SK-N-SH (cell line): Measurements from ENCODE around the gene G6PC2.

Source experiments
- EP300 ChIP-seq, 2 experiments: IDR thresholded peaks; 2 replicates each; pipeline versions ENCODE4 v1.4.0 to v1.6.1; 2012; ENCODE audit warnings: borderline replicate concordance in 1 of 2, low read depth in 1 of 2, low read length in 1 of 2
- GATA2 ChIP-seq: sonication (generic); formaldehyde crosslinking; IDR thresholded peaks from 2 replicates; pipeline ENCODE4 v1.5.0; 2020; ENCODE audit warnings: mild to moderate bottlenecking, missing genetic modification reagents
- POLR2AphosphoS5 ChIP-seq: IDR thresholded peaks from 2 replicates; pipeline ENCODE4 v1.6.1; 2012; ENCODE audit warnings: low read depth, low read length
- RAD21 ChIP-seq: IDR thresholded peaks from 2 replicates; pipeline ENCODE4 v1.6.1; 2012; ENCODE audit warnings: mild to moderate bottlenecking, low read length
- RFX5 ChIP-seq: IDR thresholded peaks from 2 replicates; pipeline ENCODE4 v1.6.1; 2012; ENCODE audit warnings: mild to moderate bottlenecking, improper control_type of control experiment, low read length
- TEAD4 ChIP-seq: IDR thresholded peaks from 2 replicates; pipeline ENCODE4 v1.4.0; 2012; ENCODE audit warnings: mild to moderate bottlenecking, borderline replicate concordance; ENCODE audit not compliant: insufficient read depth
- YY1 ChIP-seq: IDR thresholded peaks from 2 replicates; pipeline ENCODE4 v1.4.0; 2012; ENCODE audit warnings: low read depth, mild to moderate bottlenecking
- TF ChIP-seq, protein P1 (sequence below): fragments of 200-600 bp; sonication (generic); IDR thresholded peaks from 2 replicates; pipeline ENCODE4 v1.6.1; 2017; ENCODE audit warnings: antibody characterized with exemption, mild to moderate bottlenecking, moderate library complexity
- TF ChIP-seq, protein P2 (sequence below): IDR thresholded peaks from 2 replicates; pipeline ENCODE4 v1.6.1; 2012; ENCODE audit warnings: mild to moderate bottlenecking, low read depth, low read length, moderate library complexity

DNA sequence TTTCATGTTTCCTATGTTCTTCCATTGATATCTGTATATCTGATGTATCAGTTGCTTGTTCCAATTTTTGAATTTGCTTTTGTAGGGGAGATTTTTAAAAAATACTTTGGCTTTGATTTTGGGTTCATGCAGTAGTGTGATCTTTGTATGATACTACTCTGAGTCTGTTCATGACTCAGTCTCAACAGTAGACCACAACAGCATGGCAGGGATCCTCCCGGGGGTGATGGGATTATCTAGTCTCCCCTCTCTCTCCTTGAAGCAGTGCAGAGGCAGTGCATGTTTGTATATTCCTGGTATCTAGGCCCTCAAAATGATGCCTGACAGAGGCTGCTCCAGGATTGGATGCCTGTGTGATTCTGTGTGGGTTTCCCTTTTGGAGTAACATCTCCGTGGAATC, 55.3 kb downstream of the G6PC2 start:
- TF ChIP-seq, protein P1, sequence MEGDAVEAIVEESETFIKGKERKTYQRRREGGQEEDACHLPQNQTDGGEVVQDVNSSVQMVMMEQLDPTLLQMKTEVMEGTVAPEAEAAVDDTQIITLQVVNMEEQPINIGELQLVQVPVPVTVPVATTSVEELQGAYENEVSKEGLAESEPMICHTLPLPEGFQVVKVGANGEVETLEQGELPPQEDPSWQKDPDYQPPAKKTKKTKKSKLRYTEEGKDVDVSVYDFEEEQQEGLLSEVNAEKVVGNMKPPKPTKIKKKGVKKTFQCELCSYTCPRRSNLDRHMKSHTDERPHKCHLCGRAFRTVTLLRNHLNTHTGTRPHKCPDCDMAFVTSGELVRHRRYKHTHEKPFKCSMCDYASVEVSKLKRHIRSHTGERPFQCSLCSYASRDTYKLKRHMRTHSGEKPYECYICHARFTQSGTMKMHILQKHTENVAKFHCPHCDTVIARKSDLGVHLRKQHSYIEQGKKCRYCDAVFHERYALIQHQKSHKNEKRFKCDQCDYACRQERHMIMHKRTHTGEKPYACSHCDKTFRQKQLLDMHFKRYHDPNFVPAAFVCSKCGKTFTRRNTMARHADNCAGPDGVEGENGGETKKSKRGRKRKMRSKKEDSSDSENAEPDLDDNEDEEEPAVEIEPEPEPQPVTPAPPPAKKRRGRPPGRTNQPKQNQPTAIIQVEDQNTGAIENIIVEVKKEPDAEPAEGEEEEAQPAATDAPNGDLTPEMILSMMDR, result no peak
- TF ChIP-seq TEAD4 (no peak), GATA2 (CRISPR knock-in tag) (no peak), POLR2AphosphoS5 (no peak), RAD21 (no peak), YY1 (no peak), RFX5 (no peak), EP300 (IDR thresholded peaks at IDR 0.05; ENCODE audit: borderline replicate concordance in 1 of 2, low read depth in 1 of 2, low read length in 1 of 2) (no peak)
- TF ChIP-seq, protein P2, sequence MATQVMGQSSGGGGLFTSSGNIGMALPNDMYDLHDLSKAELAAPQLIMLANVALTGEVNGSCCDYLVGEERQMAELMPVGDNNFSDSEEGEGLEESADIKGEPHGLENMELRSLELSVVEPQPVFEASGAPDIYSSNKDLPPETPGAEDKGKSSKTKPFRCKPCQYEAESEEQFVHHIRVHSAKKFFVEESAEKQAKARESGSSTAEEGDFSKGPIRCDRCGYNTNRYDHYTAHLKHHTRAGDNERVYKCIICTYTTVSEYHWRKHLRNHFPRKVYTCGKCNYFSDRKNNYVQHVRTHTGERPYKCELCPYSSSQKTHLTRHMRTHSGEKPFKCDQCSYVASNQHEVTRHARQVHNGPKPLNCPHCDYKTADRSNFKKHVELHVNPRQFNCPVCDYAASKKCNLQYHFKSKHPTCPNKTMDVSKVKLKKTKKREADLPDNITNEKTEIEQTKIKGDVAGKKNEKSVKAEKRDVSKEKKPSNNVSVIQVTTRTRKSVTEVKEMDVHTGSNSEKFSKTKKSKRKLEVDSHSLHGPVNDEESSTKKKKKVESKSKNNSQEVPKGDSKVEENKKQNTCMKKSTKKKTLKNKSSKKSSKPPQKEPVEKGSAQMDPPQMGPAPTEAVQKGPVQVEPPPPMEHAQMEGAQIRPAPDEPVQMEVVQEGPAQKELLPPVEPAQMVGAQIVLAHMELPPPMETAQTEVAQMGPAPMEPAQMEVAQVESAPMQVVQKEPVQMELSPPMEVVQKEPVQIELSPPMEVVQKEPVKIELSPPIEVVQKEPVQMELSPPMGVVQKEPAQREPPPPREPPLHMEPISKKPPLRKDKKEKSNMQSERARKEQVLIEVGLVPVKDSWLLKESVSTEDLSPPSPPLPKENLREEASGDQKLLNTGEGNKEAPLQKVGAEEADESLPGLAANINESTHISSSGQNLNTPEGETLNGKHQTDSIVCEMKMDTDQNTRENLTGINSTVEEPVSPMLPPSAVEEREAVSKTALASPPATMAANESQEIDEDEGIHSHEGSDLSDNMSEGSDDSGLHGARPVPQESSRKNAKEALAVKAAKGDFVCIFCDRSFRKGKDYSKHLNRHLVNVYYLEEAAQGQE, result no peak
